GM23338 (cell line): ENCODE data around the gene SLCO4A1. TPM values are rescaled to one million over a fixed set of nuclear protein-coding genes. Genes with fewer than 3 reads are reported as not detected.

Source experiments
- ATAC-seq: fragments of 200-7000 bp; cut with Tn5 transposase; 3 replicates; pipeline ENCODE4 v1.9.1; 2020
- DNase-seq: peaks from one replicate; pipeline ENCODE4 v3.0.0-alpha.2; 2015; ENCODE audit warnings: low spot score
- H2AFZ ChIP-seq: fragments of 200-600 bp; sonication (generic); 2 replicates; pipeline ENCODE4 v1.8.0; 2016; ENCODE audit warnings: antibody characterized with exemption, mild to moderate bottlenecking, moderate library complexity
- H3F3A ChIP-seq: fragments of 200-600 bp; sonication (generic); replicated peaks from 2 replicates; pipeline ENCODE4 v1.8.0; 2017; ENCODE audit warnings: antibody characterized with exemption, mixed run types, low read depth
- H3K27ac ChIP-seq: fragments of 200-600 bp; sonication (generic); 2 replicates; pipeline ENCODE4 v1.6.1; 2016; ENCODE audit warnings: low read depth
- H3K27me3 ChIP-seq: fragments of 200-600 bp; sonication (generic); 2 replicates; pipeline ENCODE4 v1.8.0; 2016; ENCODE audit warnings: mild to moderate bottlenecking, mixed run types, moderate library complexity; ENCODE audit not compliant: insufficient read depth
- H3K36me3 ChIP-seq: fragments of 200-600 bp; sonication (generic); 2 replicates; pipeline ENCODE4 v1.8.0; 2016; ENCODE audit warnings: mild to moderate bottlenecking; ENCODE audit not compliant: insufficient read depth
- H3K4me1 ChIP-seq: fragments of 200-600 bp; sonication (generic); 2 replicates; pipeline ENCODE4 v1.8.0; 2016; ENCODE audit warnings: mild to moderate bottlenecking, moderate library complexity; ENCODE audit not compliant: insufficient read depth
- H3K4me2 ChIP-seq: fragments of 200-600 bp; sonication (generic); 2 replicates; pipeline ENCODE4 v1.7.1; 2017; ENCODE audit warnings: mixed run types
- H3K4me3 ChIP-seq: fragments of 200-600 bp; sonication (generic); 2 replicates; pipeline ENCODE4 v1.6.1; 2016; ENCODE audit warnings: mixed run types
- H3K79me2 ChIP-seq: fragments of 200-600 bp; sonication (generic); replicated peaks from 2 replicates; pipeline ENCODE4 v1.8.0; 2017; ENCODE audit warnings: mild to moderate bottlenecking; ENCODE audit not compliant: insufficient read depth
- H3K9me2 ChIP-seq: fragments of 200-600 bp; sonication (generic); 2 replicates; pipeline ENCODE4 v1.8.0; 2017; ENCODE audit not compliant: insufficient read depth
- H4K20me1 ChIP-seq: fragments of 200-600 bp; sonication (generic); replicated peaks from 2 replicates; pipeline ENCODE4 v1.8.0; 2017; ENCODE audit warnings: mild to moderate bottlenecking; ENCODE audit not compliant: insufficient read depth
- H3K27ac Mint-ChIP-seq: 2 replicates; pipeline ENCODE4 v1.8.0; 2020; ENCODE audit warnings: inconsistent platforms, mild to moderate bottlenecking, moderate library complexity, mixed read lengths
- H3K27me3 Mint-ChIP-seq: 3 replicates; pipeline ENCODE4 v1.8.0; 2022; ENCODE audit warnings: low read depth, mild to moderate bottlenecking, moderate library complexity, mixed read lengths, inconsistent platforms; ENCODE audit not compliant: insufficient read depth, poor library complexity
- H3K36me3 Mint-ChIP-seq: 3 replicates; pipeline ENCODE4 v1.8.0; 2021; ENCODE audit warnings: low read depth, mild to moderate bottlenecking, inconsistent platforms, moderate library complexity, mixed read lengths
- H3K4me1 Mint-ChIP-seq: 3 replicates; pipeline ENCODE4 v1.8.0; 2020; ENCODE audit warnings: mild to moderate bottlenecking, inconsistent platforms, mixed read lengths
- H3K4me3 Mint-ChIP-seq: 3 replicates; pipeline ENCODE4 v1.8.0; 2021; ENCODE audit warnings: moderate library complexity, mild to moderate bottlenecking, inconsistent platforms, mixed read lengths
- H3K9me3 Mint-ChIP-seq: 3 replicates; pipeline ENCODE4 v1.8.0; 2020; ENCODE audit warnings: moderate library complexity, mild to moderate bottlenecking, inconsistent platforms, mixed read lengths
- CREB1 ChIP-seq: fragments of 250-450 bp; sonication (Bioruptor Pico); IDR thresholded peaks from 2 replicates; pipeline ENCODE4 v1.5.0; 2020; ENCODE audit warnings: low read depth, mild to moderate bottlenecking, moderate library complexity
- CTCF ChIP-seq, 2 experiments: fragments of 200-600 bp in 1 of 2; sonication (generic) in 1 of 2; conservative IDR thresholded peaks; 2 replicates each; pipeline versions ENCODE4 v1.5.1 to v1.6.1; 2016 to 2017; ENCODE audit warnings: antibody characterized with exemption in 2 of 2, low read depth in 2 of 2, mild to moderate bottlenecking in 2 of 2, moderate library complexity in 1 of 2
- JUNB ChIP-seq: IDR thresholded peaks from one replicate; pipeline ENCODE4 v1.6.1; 2016; ENCODE audit warnings: antibody characterized with exemption; ENCODE audit not compliant: unreplicated experiment
- POLR2AphosphoS5 ChIP-seq: IDR thresholded peaks from 2 replicates; pipeline ENCODE4 v1.6.1; 2016; ENCODE audit warnings: antibody characterized with exemption, low read depth
- ZNF462 ChIP-seq: fragments of 250-450 bp; sonication (Bioruptor Pico); IDR thresholded peaks from 2 replicates; pipeline ENCODE4 v1.5.0; 2020; ENCODE audit warnings: mild to moderate bottlenecking, moderate library complexity
- polyA plus RNA-seq: library from polyadenylated mRNA; unstranded; fragments of >200 nt; fragmentation: Nextera tagmentation; extraction: Ambion mirVana; gene quantifications from 2 replicates; pipeline ENCODE4 v1.2.1, GENCODE V29; 2016
- total RNA-seq: library from RNA; depleted of rRNA; stranded (reverse); fragments of >200 nt; shearing (Covaris generic); gene quantifications from 2 replicates; pipeline ENCODE4 v1.2.3, GENCODE V29; 2014

The SLCO4A1 gene
- total and polyA plus RNA-seq, 2 experiments from 2014 or later, result 28.5 to 41.6 TPM

- no peaks in the 10 kb centered on the region for H3K9me2 ChIP-seq
- no peak overlapping the region for H3K27ac ChIP-seq
- Mint-ChIP-seq H3K27ac (no peak overlapping the region), H3K9me3 (no peaks in the 10 kb centered on the region), H3K36me3 (no peaks in the 10 kb centered on the region; the same call in 2 of the 3 replicates), H3K4me3 (no peak overlapping the region), H3K27me3 (peaks cover 14% of the 10 kb centered on the region), H3K4me1 (peaks cover 47% of the 10 kb centered on the region)
- H3K36me3 ChIP-seq, result no peaks in the 10 kb centered on the region
- H3K4me2 ChIP-seq, result no peak overlapping the region
- no peak overlapping the region for H3K4me3 ChIP-seq
- peaks cover 22% of the 10 kb centered on the region for H3K4me1 ChIP-seq
- DNase-seq (no peak), ATAC-seq (no peak)
- no peaks in the 10 kb centered on the region for H3K27me3 ChIP-seq
- H2AFZ ChIP-seq, result peak overlapping the region; percentile 18; the same call in 1 of the 2 replicates
- peaks cover 27% of the 10 kb centered on the region; the same call in 1 of the 2 replicates for H3F3A ChIP-seq
- no peaks in the 10 kb centered on the region for H4K20me1 ChIP-seq
- H3K79me2 ChIP-seq, result no peaks in the 10 kb centered on the region
- TF ChIP-seq JUNB (no peak), ZNF462 (CRISPR knock-in tag) (no peak), POLR2AphosphoS5 (no peak), CREB1 (CRISPR knock-in tag) (no peak), CTCF (conservative IDR thresholded peaks at IDR 0.05; ENCODE audit: low read depth in 2 of 2) (no peak)
These were observed 38.2 kb upstream of the SLCO4A1 start for GRCh38 chr20:62603907-62604785.
